Measurements from ENCODE around the gene AP1G2. TPM values are rescaled to one million over a fixed set of nuclear protein-coding genes. Genes with fewer than 3 reads are reported as not detected.

The AP1G2 gene
- total RNA-seq, 1 donor from 2014 or later: 262 TPM

- Mint-ChIP-seq H3K27ac (no peak overlapping the region), H3K36me3 (ENCODE audit: insufficient read depth) (peaks cover 4% of the 10 kb centered on the region), H3K27me3 (no peaks in the 10 kb centered on the region), H3K9me3 (ENCODE audit: low read depth) (no peaks in the 10 kb centered on the region), H3K4me1 (ENCODE audit: low read depth) (peaks cover 15% of the 10 kb centered on the region), H3K4me3 (ENCODE audit: low read depth) (no peak overlapping the region)
- no peak for TF ChIP-seq CTCF (IDR thresholded peaks at IDR 0.05; ENCODE audit: unreplicated experiment)
- no peak for DNase-seq (ENCODE audit: low spot score, unreplicated experiment)
Observed at GRCh38 chr14:23536494-23536893, 31.1 kb downstream of the AP1G2 start.

- H3K36me3 Mint-ChIP-seq (ENCODE audit: insufficient read depth): peaks cover 4% of the 10 kb centered on the region
- H3K4me1 Mint-ChIP-seq (ENCODE audit: low read depth): peaks cover 17% of the 10 kb centered on the region
- no peak overlapping the region for H3K27ac Mint-ChIP-seq
- no peak overlapping the region for H3K4me3 Mint-ChIP-seq (ENCODE audit: low read depth)
- H3K9me3 Mint-ChIP-seq (ENCODE audit: low read depth): no peaks in the 10 kb centered on the region
- DNase-seq (ENCODE audit: low spot score, unreplicated experiment): no peak
- no peaks in the 10 kb centered on the region for H3K27me3 Mint-ChIP-seq
- no peak for TF ChIP-seq CTCF (IDR thresholded peaks at IDR 0.05; ENCODE audit: unreplicated experiment)
Observed at GRCh38 chr14:23535943-23536342, 31.6 kb downstream of the AP1G2 start.

GRCh38 chr14:23533652-23534435 is 33.7 kb downstream of the AP1G2 start:
- TF ChIP-seq CTCF (IDR thresholded peaks at IDR 0.05; ENCODE audit: unreplicated experiment): no peak
- Mint-ChIP-seq H3K27ac (no peak overlapping the region), H3K4me3 (ENCODE audit: low read depth) (no peak overlapping the region), H3K27me3 (no peaks in the 10 kb centered on the region), H3K9me3 (ENCODE audit: low read depth) (no peaks in the 10 kb centered on the region), H3K36me3 (ENCODE audit: insufficient read depth) (peaks cover 5% of the 10 kb centered on the region), H3K4me1 (ENCODE audit: low read depth) (peaks cover 26% of the 10 kb centered on the region)
- no peak for DNase-seq (ENCODE audit: low spot score, unreplicated experiment)

DNA sequence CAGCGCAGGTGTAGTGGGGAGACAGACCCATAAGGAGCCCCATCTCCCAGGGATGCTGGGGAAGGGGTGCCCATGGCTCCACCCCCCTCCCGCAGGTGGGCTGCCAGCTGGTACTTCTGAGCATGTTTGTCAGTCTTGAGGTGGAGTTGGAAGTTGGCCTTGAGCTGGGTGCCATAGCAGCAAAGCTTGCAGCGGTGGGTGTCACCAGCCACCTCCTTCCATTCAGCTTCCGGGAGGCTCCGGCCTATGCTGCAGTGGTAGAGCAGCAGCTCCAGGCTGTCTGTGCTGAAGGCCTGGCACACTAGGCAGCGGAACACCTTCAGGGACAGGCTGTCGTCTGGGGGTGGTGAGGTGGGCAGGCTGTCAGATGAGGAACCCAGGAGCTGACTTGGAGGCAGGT is 34.9 kb downstream of the AP1G2 start:
- no peak overlapping the region for H3K4me3 Mint-ChIP-seq (ENCODE audit: low read depth)
- TF ChIP-seq CTCF (IDR thresholded peaks at IDR 0.05; ENCODE audit: unreplicated experiment): no peak
- H3K27me3 Mint-ChIP-seq: no peaks in the 10 kb centered on the region
- H3K9me3 Mint-ChIP-seq (ENCODE audit: low read depth): no peaks in the 10 kb centered on the region
- H3K36me3 Mint-ChIP-seq (ENCODE audit: insufficient read depth): peaks cover 5% of the 10 kb centered on the region
- H3K4me1 Mint-ChIP-seq (ENCODE audit: low read depth): peaks cover 20% of the 10 kb centered on the region
- no peak overlapping the region for H3K27ac Mint-ChIP-seq
- no peak for DNase-seq (ENCODE audit: low spot score, unreplicated experiment)

DNA sequence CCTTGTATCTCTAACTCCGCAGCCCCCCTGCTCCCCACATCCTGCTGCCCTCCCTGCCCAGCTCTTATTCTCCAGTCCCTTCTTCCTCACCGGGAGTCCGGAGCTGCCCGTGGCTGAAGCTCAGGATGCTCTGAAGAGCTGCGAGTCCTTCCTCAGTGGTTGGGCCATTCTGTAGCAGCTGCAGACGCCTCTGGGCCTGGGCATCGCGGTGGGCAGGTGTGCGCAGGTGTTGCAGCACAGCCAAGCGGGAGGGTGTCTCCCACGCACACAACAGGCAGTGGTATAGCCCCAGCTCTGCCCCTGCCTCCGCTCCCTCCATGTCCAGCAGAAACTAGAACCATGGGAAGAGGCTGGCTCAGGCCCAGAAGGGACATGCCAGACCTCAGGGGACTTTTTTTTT is 36.2 kb downstream of the AP1G2 start:
- no peaks in the 10 kb centered on the region for H3K9me3 Mint-ChIP-seq (ENCODE audit: low read depth)
- no peak overlapping the region for H3K4me3 Mint-ChIP-seq (ENCODE audit: low read depth)
- DNase-seq (ENCODE audit: low spot score, unreplicated experiment): no peak
- peaks cover 8% of the 10 kb centered on the region for H3K36me3 Mint-ChIP-seq (ENCODE audit: insufficient read depth)
- TF ChIP-seq CTCF (IDR thresholded peaks at IDR 0.05; ENCODE audit: unreplicated experiment): no peak
- H3K4me1 Mint-ChIP-seq (ENCODE audit: low read depth): peaks cover 20% of the 10 kb centered on the region
- peak overlapping the region; percentile 4 for H3K27ac Mint-ChIP-seq
- H3K27me3 Mint-ChIP-seq: no peaks in the 10 kb centered on the region
